ENCODE data around the gene TLCD3A.
"Not testable (repeated sequence)": the region's sequence is repeated elsewhere in the genome, so short reads cannot be mapped to it uniquely, and the experiment has no call there.

TLCD3A gene

DNA sequence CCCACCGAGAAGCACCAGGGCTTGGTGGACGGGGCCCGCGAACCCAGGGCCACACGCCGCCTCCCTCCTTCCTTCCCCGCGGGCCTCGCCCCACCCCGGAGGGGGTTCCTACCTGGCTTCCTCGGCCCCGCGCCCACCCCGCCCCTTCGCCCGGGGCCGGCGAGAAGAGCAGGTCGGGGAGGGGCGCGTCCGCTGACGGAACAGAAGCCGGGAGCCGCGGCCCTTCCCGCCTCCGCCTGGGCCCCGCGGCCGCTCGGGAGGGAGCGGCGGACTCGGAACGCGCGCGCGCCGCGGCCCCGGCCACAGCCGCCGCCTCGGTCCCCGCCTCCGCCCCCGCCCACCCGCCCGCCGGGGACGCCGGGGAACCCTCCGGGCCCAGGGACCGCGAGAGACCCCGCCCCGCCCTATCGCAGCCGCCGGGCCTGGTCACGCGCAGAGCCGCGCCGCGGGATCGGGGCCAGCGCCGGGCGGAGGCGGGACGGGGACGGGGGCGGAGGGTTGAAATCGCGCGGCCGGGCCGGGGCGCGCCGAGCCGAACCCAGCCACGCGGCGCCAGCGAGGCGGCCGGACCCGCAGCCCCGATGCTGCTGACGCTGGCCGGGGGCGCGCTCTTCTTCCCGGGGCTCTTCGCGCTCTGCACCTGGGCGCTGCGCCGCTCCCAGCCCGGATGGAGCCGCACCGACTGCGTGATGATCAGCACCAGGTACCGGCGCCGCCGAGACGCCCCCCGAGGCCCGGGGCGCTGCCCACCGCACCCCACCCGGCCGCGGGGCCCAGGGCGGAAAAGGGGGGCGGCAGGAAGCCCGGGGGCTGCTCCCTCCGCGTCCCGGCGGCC is at the start of gene TLCD3A:
TSS of gene TLCD3A (plus strand) at position 530 of the 835 bp plus-strand sequence. CDS start at position 582, 52 bp downstream.
- DNase-seq (ENCODE audit: low spot score) = peak; percentile 36

DNA sequence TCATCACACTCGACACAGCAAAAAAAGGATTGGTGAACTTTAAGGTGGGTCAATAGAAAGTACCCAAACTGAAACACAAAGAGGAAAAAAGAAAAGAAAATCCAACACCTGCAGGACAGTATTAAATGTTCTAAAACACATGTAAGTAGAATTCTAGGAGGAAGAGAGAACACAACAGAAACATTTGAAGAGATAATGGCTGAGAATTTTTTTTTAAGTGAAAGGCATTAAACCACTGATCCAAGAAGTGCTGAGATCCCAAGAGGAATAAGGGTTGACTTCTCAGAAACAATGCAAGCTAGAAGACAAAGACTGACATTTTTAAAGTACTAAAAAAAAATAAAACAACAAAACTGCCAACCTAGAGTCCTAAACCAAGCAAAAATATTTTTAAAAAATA is 49.4 kb upstream of the TLCD3A start:
- no peak for DNase-seq (ENCODE audit: low spot score)

DNA sequence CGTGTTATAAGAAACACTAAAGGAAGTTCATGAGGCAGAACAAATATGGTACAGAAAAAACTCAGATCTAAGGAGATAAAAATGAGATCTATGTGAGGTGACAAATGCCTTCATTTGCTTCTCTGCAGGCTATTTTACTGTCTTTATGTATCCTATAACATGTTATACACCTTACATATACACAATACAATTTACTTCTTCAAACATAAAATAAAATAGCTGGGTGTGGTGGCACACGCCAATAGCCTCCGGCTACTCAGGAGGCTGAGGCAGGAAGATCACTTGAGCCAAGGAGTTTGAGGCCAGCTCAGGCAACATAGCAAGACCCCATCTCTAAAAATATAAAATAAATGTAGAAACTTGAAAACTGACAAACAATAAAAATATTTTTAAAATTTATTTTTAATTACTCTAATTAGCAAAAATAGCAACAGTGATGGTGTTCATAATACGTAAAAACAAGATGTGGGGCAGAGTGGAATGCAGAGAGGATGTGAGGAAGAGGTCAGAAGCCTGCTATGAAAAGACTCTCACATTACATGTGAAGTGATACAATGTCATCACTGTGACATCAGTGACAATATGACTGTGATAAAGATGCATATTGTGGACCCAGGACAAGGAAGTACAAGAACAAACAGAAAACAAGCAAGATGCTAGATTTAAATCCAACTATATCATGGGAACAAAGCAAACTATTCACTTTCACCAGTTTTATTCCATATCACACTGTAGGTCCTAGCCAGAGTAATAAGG is 48.7 kb upstream of the TLCD3A start:
- no peak for DNase-seq (ENCODE audit: low spot score)

DNA sequence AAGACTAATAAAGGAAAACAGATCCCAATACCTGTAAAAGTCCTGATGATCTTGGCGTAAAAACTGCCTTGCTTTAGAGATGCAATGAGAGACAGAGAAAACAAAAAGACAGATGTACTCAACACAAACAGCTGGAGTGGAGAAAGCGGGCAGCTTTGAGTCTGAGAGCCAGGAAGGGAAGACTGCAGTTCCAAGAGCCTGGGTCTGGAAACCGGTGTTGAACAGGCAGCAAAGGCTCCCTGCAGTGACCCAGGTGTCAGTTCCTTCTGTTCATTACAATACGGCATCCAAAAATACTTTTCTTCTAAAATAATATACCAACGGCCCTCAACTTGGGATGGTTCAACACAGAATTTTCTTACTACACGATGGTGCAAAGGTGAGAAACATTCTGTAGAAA is 47.4 kb upstream of the TLCD3A start:
- DNase-seq (ENCODE audit: low spot score) = no peak

DNA sequence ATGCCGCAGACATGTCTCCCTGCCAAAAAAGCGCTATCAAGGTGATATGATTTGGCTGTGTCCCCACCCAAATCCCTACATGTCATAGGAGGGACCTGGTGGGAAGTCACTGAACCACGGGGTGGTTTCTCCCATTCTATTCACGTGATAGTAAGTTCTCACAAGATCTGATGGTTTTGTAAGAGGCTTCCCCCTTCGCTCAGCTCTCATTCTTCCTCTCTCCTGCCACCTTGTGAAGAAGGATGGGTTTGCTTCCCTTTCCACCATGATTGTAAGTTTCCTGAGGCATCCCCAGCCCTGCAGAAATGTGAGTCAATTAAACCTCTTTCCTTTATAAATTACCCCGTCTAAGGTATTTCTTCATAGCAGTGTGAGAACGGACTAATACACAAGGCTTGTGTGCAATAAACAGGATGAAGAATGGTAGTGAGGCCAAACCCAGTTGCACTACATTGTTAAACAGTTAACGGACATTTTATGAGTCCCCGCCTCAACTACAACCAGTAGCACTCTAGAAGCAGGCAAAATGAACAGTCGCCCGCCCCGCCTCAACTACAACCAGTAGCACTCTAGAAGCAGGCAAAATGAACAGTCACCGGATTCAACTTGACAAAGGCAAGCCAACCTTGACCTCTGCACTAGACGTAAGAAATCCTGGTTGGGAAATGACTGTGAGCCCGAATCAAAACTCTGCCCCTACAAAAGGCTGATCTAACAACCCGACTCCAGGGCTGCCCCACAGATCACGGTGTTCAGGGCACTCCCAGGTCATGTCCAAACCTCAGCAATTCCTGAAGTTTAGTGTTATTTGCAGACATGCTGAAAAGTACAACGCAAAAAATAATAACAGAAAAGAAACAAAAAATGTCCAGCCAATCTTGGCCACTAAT is 44.1 kb upstream of the TLCD3A start:
- DNase-seq (ENCODE audit: low spot score) = no peak

DNA sequence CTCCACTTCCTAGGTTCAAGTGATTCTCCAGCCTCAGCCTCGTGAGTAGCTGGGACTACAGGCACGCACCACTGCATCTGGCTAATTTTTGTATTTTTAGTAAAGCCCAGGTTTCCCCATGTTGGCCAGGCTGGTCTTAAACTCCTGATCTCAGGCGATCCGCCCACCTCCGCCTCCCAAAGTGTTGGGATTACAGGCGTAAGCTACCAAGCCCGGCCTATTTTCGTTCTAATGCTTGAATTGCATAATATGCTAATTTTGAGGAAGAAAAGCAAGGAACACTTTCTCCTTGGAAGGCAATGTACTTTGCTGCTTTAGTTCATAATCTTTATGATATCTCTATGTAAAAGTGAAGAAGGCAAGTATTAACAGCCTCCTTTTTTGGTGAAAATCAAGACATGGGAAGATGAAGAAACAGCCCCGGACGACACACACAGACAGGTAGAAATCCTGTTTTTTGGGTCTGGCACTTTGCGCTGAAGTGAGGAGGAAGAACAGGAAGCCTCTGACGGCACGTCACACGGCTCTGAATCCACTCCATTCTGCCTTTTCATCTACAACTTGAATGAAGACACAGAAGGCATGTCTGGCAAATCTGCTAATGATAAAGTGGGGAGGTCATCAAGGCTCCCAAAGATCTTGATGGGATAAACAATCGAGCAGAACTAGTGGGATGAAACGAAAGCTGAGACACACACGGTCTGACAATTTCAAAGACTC is 42.7 kb upstream of the TLCD3A start:
- no peak for DNase-seq (ENCODE audit: low spot score)

DNA sequence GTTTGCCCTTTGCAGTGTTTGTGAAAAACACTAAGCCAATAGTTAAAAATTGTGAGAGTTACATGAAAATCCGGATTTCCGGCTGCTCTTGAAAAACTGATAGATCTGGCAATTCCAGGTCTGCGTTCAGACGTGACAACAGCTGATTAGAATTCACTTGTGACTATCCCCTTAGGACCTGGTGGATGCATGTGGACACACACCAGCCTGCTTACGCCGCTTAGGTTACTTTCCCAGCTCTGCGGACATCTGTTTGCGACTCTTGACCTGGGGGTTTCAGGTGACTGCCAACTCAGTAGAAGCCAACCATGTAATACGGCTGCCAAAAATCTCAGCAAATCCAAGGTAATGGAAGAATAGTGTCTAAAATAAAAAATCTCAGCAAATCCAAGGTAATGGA is 42.0 kb upstream of the TLCD3A start:
- DNase-seq (ENCODE audit: low spot score) = no peak

DNA sequence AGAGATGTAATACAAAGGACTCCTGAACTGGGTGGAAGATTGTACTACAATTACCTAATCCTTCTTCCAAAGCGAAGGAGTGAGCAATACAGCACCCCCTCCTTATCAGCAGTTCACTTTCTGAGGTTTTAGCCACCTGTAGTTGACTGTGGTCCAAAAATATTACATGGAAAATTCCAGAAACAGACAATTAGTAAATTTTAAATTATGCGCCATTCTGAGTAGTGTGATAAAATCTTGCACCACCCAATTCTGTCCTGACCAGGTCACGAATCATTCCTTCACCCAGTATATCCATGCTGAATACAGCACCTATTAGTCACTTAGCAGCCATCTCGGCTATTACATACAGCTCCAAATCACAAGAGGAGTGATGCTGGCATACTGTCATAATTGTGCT is 41.0 kb upstream of the TLCD3A start:
- DNase-seq (ENCODE audit: low spot score) = no peak

DNA sequence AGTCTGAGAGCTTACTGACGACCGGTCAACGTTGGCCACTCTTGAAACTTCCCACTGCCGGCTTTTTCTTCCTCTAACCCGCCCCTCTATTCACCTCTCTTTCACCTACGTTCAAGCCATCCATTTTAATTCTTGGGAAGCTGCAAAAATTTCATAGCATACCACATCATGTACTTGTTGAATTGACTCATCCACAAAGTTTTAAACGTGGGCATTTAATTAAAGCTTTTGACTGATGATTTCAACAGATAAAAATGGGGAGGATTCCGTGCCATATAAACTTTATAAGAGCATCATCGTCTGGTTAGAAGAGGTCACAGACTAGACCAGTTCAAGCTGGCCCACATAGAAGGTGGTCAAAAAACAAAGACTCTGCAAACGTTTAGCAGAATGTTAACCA is 40.3 kb upstream of the TLCD3A start:
- DNase-seq (ENCODE audit: low spot score) = no peak

DNA sequence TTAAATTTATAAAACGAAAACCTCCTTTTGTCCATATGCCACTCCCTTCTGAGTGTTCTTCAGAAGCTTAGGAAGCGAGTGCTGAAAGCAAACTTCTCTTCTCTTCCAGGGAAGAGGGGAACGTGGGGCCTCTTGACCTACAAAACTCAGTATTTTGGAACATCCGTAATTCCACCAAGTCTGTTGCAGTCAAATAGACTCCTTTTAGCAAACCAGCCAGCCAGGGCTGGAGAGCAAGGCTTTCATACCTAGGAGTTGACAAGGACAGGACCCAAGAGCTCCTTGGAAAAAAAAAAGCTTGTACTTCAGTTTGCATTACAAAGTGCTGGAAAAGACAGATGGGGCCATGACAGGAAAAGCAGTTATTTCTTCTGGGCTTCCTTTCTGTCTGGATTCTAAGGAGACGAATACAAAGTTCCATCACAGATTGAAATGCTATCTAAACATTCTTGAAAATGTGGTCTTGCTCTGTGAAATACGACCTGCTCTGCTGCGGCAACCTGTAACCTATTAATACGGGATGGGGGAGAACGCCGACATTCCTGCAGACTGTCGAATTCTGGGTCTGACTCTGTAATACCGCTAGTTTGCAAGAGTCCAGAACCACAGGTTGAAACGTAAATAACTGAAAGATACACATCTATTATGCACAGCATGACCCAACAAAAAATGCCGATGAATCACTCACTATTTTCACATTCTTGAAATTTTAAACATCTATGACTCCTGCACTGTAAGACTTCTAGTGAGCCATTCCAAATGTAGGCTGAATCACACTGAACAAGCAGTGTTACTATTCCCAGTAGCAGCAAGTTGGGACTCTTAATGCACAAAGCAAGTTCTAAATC is 38.4 kb upstream of the TLCD3A start:
- no peak for DNase-seq (ENCODE audit: low spot score)

DNA sequence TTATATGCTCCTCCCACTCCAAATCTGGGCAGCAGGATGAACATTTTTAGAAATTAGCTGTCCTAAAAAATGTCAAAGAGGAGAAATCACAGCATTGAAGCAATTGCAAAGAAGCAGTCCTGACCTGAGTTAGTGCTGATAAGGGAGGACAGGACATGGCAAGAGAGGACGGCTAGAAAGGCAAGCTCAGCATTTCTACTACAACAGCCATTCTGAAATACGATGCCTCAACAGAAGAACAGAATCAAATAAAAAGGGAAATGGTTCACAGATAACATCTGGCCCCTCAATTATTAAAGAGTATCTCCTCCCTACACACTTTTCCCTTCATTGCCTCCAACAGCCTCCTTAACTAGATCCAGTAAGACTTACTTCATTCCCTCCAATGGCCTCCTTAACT is 36.0 kb upstream of the TLCD3A start:
- DNase-seq (ENCODE audit: low spot score) = no peak

DNA sequence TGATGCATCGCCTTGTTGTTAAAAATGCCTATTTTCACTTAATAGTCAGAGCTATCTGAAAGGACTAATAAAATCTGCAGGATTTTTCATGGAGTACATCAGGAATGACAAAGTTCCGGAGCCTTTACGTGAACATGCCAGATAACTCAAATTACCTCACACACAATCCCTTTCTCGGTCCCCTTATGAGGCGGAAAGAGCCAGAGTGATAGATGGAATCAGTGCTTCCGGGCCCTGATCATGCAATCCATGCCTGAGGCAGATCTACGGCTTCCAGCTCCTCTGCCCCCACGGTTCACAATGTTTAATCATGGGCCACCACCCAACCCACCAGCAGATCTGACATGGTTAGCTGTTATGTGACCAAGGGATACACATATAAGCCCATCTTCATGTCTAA is 34.7 kb upstream of the TLCD3A start:
- no peak for DNase-seq (ENCODE audit: low spot score)

DNA sequence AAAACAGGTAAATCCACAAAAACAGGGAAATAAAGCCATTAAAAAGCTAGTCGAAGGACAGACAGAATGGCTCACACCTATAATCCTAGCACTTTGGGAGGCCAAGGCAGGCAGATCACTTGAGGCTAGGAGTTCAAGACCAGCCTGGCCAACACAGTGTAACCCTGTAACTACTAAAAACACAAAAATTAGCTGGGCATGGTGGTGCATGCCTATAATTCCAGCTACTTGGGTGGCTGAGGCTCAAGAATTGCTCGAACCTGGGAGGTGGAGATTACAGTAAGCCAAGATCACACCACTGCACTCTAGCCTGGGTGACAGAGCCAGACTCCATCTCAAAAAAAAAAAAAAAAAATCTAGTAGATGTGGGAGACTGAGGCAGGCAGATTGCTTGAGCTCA is 34.3 kb upstream of the TLCD3A start:
- DNase-seq (ENCODE audit: low spot score) = not testable (repeated sequence)

DNA sequence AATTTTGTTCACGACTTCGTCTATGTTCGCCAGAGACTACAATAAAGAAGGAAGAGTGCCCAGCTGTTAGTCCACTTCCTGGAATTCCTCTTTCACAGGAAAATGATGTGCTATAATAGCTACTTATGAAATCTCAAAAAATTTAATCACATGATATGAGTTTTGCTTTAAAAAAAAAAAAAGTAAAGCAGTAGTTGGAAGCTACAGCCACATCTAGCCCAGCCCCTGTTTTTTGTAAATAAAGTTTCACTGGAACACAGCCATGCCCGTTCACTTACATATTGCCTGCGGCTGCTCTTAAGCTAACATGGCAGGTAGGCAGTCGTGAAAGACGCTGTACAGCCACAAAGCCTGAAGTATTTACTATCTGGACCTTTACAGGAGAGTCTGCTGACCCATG is 33.1 kb upstream of the TLCD3A start:
- no peak for DNase-seq (ENCODE audit: low spot score)

DNA sequence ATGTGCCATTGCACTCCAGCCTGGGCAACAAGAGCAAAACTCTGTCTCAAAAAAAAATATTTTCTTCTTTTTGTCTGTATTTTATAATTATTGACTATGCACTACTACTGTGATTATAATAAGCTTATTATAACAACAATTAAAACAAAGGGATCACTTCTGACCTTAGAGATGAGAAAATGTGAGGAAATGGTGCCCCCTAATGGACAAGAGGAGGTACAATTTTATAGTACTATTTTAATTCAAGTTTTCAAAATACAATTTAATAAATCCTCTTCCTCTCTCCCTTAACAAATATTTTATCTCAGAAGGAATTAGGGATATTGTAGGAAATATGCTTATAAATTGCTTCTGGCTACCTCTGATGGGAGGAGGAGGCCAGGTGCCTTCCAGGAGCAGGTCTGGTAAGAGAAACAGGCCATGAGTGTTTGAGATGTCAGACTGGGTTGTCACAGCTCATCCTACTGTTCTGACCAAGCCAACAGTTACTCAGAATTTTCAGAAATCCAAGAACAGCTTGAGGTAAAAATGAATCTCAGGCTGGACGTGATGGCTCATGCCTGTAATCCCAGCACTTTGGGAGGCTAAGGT is 31.8 kb upstream of the TLCD3A start:
- peak; percentile 61 for DNase-seq (ENCODE audit: low spot score)

DNA sequence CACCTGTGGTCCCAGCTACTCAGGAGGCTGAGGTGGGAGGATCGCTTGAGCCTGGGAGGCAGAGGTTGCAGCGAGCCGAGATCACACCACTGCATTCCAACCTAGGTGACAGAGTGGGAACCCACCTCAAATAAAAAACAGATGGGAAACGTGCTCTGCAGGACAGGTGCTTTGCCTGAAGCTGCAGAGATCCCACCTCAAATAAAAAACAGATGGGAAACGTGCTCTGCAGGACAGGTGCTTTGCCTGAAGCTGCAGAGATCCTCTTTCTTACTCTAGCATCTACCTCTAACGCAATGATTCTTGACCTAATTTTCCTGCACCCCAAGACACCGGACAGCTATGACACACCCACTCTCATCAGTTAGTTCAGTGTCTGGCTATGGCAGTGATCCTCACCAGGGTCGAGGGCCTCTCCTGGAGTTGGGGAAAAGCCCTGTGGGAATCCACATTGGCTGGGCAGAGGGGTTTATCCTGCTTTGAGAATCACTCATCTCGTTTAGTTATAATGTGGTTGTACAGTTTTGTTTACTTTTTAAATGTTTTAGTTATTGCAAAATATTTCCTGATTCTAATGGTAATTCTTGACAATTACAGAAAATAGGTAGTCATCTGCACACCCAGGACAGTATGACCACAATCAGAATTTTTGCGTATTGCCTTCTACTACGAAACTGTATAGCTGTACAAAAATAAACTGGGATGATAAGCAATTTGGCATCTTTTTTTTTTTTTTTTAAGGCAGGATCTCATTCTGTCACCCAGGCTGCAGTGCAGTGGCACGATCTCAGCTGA is 29.1 kb upstream of the TLCD3A start:
- DNase-seq (ENCODE audit: low spot score) = no peak

DNA sequence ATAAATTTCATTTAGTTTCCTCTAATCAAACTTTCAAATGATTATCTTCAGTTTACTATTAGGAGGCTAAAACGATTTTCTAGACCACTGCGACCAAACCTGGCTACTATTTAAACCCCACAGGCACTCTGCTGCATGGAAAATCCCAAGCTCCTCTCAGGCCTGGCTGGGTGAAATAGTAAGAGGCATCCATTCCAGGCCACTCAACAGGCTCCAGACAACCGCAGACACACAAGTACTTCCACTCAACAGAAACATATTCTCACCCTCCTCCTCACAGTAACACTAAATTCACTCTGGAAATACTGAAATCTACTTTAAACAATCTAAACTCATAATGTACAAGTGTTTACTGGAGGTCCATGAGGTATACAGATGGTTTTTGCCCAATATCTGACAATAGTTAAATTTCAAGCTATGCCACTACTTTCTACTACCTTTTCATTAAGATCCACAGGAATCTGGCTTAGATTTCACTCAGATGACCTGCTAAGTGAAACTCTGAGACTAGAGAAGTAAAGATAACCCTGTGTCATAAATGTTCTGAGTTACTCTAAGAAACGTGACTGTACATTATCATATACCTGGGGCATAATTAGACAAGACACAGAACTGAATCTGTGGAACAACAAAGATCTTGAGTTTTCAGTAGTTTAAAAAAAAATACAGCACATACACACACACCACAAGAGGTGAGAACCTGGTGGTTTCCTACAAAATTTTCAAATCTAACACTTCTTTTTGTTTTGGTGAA is 28.1 kb upstream of the TLCD3A start:
- no peak for DNase-seq (ENCODE audit: low spot score)

DNA sequence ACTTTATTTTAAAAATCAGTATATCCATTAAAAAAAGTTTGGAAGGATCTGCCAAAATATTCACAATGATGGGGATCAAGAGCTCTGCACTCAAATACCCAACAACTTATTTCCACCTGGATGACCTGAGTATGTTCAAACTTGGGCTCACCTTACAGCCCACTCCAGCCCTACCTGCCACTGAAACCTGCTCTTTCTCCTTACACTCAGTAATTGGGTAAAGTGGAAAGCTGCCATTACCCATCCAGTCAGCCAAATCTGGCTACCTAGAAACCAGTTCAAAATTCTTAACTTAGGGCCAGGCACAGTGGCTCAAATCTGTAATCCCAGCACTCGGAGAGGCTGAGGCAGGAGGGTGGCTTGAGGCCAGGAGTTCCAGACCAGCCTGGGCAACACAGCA is 27.4 kb upstream of the TLCD3A start:
- DNase-seq (ENCODE audit: low spot score) = no peak

DNA sequence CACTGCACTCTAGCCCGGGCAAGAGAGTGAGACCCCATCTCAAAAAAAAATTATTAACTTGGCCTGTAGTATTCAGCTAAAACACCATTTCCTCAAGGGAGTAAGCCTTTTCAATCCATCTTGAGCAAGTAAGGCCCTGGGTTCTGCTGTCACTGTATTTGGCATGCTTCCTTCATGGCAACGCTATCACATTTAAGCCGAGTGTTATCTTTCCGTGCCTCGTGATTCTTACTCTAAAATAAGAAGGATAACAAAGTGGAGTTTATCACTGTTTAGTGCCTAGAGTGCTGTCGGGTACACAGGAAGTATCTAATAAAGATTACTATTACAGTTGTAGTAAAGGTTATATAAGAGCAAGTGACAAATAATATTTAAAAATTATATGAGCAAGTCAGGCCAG is 26.5 kb upstream of the TLCD3A start:
- DNase-seq (ENCODE audit: low spot score) = no peak
